HPDE6-E6E7 (cell line): Measurements from ENCODE around the gene ACVR2B.

Experiments
- DNase-seq: peaks from one replicate; pipeline ENCODE4 v3.0.0; 2011; ENCODE audit warnings: missing footprints; ENCODE audit errors: extremely low spot score

Gene ACVR2B

DNA sequence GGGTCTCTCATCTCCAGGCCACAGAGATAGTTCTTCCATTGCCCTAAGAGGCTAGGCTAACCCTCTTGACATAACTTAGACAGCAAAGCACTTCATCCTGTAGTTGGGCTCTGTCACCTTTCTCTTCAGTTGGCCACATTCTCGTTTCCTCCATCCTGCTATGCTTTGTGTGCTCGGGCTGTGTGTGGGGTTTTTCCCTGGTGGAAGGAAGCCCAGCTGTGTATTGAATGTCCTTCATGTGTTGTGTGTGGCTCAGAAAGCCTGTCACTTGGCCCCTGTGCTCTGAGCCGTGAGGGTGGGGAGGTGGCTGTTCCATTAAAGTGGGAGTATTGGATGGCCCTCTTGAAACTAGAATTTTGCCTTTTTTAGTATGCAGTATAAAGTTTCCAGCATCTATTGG lies 33.6 kb downstream of the ACVR2B start:
- DNase-seq, result no peak

DNA sequence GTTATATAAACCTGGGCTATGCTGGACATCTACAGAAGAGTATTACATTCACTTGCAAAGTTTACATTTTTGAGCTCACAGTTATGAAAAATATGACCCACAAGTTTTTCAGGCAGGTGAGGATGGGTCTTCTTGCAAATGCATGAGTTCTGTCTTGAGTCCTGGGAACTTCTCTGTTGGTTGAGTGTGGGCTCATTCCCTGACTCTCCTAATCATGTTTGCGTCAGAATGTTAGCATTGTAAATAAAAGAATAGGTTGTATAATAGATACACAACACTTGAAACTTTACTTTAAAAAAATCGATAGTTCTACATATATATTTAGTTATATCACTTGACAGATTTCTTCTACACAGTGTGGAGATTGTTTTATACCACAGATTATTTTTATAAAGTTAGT lies 35.3 kb downstream of the ACVR2B start:
- DNase-seq, result no peak

DNA sequence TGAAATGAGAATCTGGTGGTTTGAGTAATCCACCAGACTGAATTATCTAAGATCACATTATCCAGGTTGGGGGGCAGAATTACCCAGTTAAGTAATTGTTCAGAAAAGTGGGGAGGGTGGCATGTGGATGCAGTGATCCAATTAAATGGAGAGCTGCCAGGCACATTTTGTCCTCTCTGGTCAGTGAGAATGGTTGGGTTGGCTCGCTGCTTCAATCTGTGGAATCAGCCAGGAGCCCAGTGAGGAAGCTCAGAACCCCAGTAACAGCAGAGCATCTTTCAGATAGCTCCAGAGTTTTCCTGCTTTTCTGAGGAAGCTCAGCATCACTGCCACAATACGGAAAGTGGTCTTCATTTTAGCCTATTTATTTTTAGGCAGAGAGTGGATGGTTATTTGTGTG lies 36.1 kb downstream of the ACVR2B start:
- no peak for DNase-seq

DNA sequence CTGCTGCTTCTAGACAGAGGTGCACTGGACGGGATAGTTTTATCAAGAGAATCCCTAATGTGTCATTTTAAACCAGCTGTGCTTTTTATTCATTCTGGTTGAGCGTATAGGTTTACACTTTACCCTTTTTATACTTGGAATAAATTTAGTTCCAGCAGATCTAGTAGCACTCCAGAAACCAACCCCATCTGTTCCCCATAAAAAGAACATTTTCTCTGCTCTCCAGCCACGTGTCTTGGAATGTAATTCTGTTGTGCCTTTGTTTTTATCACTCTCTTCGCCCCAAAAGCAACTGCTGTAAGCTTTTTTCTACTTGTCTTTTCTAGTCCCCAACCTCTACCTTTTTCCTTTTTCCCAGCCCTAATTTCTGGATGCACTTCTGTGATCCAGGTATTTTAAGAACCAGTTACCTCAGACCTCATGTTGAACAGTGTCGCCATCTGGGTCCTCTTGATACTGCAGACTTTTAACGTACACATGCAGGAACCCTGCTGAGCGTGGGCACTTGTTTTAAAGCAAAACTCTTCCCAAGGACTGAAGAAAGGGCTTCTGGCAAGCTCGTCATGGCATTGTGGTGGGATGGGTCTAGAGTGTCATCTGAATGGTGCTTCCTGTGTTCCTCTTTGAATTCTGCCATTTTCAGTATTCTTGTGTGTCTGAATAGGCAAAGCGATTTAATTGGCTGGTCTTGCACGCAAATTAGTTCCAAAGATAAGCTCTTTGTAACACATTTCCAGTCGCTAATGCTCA lies 36.8 kb downstream of the ACVR2B start:
- DNase-seq, result no peak

DNA sequence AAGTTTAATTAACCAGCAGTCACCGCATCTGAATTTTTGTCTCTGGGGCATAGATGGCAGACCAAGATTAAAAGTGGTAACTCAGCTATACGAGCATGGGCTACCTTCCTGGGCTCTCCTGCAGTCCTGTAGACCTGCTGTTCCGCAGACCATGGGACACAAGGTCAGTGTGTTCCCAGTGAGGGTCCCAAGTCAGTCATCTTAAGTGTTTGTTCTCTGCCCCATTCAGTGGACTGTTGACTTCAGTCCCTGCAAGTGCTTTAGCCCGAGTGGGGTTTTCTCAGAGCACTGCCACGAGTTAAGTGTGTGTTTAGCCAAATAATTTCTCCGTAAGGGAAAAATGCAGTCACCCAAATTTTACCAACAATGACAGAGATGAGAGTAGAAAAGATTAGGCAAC lies 37.5 kb downstream of the ACVR2B start:
- no peak for DNase-seq

DNA sequence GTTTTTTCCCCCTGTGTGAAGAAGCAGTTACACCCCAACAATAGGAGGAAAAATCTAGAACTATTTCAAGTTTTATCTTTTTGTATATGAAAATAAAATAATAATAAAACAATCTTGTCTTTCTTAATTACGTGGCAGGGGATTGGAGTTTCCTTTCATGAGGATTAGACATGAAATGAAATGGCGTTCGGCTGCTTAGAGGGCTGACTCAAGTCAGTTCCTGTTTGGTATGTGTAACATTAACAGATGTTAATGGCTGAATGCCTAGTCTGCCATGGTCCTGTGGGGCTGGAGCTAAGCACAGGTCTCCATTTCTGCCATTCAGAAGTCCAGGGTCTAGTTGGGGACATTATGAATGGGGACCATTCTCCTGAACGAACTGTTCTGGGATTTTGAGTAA lies 39.3 kb downstream of the ACVR2B start:
- DNase-seq, result no peak

DNA sequence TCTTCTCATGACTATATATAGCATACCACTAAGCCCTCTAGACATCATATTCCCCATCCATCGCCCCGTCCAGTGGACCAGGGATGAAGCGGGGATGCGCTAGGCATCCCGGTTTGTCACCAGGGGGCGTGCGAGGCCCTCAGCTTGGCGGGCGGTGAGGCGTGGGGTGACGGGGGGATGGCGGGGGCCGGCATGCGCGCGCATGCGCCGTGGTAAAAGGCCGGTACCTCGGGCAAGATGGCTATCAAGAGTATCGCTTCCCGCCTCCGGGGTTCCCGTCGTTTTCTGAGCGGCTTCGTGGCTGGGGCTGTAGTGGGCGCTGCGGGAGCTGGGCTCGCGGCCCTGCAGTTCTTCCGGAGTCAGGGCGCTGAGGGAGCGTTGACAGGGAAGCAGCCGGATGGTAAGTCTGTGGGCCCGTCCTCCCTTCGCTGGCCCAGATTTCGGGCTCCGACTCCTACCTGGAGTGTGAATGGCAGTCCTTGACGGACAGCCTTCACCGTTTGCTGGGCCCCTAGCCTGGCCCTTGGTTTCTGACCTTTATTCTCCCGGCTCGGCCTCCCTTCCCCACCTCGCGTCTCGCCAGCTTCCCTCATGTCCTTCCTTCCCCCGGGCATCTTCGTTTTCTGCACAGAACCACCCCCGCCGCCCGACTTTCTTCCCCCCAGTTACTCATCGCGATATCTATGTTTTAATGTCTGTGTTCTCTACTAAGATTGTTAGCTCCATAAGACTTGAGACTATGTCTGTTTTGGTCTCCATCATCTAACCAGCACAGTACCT lies 42.6 kb downstream of the ACVR2B start, which contains the start of gene EXOG:
TSS of gene EXOG (plus strand) at position 210 of the 780 bp plus-strand sequence. CDS start at position 238, 28 bp downstream.
- peak; percentile 79 for DNase-seq

DNA sequence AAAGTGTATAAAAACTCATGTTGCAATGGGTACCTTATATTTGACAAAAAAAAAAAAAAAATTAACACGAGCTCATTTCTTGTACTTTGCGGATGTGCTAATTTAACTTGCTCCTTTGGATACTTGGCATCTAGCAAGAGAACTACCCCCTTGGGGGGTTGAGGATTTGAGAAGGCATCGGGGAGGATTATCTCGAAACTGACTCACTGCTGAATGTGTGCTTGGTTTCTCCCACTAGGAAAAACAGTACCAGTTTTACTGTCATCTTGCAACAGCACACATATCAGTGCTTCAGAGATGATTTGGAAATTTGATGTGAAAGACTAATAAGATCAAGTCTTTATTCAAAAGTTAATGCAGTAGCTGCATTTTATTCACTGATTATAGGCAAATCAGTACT lies 43.3 kb downstream of the ACVR2B start:
- DNase-seq, result no peak

DNA sequence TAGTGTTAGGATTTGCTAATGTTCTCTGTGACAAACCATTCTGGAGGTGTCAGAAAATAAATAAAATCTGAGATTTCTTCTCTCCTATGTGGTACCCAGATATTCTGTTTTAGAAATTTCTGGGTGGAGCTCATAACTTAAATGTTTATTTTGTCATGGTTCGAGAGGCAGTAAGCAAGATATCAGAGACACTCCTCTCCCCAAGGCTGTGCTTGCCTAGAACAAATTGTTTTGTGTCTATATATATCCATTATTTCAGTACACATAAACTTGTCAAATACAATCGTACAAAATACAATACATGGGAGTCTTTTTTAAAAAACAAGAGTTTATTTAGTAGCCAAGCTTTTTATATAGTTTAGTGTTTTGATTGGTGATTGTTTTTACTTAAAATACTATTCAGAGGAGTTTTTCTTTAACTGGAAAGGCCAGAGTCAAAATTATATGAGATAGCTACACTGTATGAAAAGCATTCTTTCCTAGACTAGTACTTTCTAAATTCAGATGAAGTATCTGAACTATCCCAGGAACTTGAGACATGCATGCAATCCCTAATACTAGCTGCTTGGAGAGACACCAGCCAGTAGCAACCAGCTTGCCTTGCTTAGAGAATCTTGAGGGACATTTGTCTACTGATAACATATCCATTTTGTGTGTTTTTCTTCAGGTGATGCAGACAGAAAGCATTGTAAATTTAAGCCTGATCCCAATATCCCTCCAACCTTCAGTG lies 47.2 kb downstream of the ACVR2B start:
- DNase-seq, result no peak

DNA sequence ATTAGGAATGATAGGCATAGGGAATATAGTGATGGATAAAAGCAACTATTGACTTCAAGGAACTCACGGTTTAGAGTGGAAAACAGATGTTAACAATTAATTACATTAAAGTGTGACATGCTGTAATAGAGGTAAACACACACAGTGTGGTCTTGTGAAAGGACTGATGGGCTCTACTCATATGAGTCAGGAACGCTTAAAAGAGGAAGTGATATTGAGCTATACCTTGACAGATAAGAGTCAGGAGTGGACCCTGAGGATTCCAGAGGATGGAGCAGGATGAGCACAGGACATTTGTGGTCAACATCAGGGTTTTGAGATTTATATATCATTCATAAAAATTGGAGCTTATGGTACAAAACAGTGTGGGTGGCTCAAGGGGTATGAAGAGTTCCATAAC lies 53.4 kb downstream of the ACVR2B start:
- DNase-seq, result no peak

DNA sequence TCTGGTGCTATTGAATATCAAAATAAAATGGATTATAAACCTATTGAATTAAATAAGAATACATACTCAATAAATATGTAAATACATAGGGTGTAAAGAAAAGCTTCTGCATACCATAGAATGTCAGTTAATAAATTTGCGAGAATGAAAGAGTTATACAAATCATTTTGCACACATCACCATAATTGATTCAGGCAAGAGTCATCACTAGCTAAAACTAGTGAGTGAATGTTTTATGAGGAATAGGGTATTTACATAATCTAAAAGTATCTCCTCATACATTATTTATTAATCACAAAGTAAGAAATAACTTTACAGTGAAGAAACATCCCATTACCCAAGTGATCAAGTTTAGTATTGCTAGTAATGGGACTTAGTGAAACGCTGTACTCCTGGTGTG lies 56.0 kb downstream of the ACVR2B start:
- DNase-seq, result no peak

DNA sequence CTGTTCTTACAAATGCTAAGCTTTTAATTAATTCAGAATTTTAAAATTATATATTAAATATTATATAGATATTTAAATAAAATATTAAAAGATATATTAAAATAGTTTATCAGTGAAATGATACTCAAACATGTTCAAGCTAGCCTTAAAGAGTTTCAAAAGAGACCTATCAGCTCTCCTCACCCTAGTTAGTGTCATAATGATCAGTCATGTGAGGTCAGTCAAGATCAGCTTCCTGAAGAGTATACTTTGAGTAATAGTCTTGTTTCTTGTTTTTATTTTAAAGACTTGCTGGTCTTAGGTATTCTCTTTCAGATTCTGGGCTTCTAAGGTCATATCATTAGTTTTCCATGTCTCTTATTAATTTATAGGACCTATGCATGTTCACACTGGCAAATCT lies 56.9 kb downstream of the ACVR2B start:
- no peak for DNase-seq

DNA sequence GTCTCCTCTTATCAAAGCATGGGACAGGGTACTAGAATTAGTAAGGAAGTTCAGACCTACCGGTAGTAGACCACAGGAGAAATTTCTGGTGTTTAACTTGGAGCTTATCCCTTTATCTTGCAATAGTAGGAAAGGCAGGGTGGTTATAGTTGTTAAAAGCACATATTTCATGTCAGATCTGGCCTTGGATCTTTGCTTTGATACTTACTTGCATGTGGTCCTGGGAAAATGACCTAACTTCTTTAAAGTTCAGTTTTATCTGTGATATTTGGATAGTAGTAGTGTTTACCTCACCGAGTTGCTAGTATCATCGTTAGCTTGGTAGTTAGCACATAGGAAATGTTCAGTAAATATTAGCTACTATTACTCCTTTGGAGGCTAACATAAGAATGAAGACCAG lies 57.9 kb downstream of the ACVR2B start:
- no peak for DNase-seq

DNA sequence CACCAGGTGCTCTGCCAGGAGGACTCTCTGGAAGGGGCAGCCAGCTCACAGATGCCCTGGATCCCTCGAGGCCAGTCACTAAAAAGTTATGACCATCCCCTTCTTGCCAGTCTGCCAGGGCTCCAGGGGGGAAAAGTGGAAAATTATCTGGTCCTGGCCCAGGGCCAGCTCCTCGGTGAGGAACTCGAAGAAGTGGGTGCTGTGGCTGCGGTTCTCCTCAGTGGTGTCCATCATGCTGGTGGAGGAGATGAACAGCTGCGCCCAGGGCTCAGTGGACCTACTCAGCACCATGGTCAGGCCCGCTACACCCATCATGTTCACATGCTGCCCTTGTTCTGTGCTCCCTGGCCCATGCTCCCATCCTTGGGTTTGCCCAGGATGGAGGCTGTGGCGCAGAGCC lies 61.7 kb downstream of the ACVR2B start:
- DNase-seq, result no peak

DNA sequence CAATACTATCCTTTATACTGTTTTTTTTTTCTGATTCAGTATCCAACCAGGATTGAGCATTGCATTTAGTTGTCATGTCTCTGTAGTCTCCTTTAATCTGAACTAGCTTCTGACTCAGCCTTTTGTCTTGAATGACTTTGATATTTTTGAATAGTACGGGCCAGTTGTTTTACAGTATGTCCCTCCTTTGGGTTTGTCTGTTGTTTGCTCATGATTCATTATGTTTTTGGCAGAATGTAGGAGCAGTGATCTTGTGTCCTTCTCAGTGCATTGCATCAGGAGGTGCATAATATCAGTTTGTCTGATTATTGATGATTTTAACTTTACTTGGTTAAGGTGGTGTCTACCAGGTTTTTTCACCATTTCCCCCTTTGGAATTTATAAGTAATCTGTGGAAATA lies 63.0 kb downstream of the ACVR2B start:
- DNase-seq, result no peak

DNA sequence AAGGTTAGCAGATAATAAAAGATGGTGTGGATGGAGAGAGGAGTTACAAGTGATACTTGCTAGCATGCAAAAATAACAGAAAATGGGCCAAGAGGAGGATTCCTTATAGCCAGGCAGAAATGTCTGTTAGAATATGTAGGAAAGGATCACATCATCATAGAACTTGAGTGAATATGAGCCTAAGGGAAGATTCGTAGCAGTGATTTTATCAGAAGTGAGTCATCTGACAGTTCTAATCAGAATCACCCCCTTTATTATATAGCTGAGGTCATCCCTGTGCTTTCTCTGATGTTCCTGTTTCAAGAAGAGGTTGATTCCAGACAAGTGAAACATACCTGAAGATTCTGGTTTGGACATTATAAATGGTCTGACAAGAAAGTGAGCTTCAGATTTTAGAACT lies 65.3 kb downstream of the ACVR2B start:
- no peak for DNase-seq

DNA sequence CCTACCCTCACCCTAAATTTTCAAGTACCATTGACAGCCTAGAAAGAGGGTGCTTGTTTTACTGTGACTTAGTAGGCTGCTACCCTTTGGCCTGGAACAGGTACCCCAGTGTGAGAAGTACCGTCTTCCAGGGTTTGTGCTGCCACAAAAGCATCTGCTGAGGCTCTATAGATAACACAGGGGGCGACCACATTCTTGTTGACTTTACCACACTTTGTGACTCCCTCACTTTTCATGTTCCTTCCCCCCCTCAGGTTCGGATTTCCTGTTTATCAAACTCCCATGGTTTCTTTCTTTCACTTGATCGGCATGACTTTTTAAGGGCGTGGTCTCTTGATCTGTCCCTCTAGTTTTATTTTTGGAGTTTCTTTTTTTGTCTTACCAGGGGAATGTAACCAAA lies 66.0 kb downstream of the ACVR2B start:
- DNase-seq, result no peak

DNA sequence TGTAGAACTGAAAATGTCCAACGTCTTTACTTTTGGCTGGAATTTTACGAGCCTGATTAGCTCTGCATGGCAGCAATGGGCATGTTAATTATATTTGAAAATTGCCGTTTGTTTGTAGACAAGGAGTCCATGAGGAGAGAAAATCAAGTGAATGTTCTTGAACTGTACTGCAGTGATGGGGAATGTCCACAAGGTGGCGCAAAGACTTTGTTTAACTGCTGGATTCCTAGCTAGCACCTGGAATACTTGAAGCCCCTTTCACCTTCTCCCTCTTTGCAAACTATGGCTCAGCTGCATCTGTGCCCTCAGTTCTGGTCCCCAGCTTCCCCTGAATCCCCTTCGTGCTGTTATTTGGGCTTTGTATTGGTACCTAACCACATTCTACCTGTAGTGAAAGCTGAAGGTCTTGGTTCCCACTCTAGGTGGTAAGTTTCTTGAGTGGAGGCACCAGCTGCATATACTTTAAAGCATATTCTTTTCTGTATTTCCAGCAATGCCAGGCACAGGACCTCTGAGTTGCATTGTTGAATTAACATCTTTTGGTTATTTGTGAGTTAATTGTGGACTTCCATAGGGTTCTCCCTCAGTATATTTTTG lies 67.8 kb downstream of the ACVR2B start:
- DNase-seq, result peak; percentile 9

DNA sequence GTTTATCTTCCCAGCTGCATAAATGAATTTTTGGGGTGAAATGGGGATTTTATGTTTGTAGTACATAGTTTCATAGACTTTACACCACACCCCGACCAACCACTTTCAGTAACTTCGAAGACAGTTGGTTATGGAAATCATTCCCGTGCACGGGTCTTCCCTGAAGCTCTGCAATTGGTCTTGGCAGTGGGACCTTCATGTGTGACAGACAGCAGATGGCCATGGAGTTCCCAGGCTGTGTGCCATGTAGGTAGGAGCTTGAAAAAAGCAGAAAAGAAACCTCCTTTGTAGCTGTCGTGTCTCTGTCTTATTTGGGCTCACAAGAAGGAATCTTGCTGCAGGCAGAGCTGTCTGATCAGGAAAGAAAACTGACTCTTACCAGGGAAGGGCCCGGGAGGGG lies 68.3 kb downstream of the ACVR2B start:
- no peak for DNase-seq

DNA sequence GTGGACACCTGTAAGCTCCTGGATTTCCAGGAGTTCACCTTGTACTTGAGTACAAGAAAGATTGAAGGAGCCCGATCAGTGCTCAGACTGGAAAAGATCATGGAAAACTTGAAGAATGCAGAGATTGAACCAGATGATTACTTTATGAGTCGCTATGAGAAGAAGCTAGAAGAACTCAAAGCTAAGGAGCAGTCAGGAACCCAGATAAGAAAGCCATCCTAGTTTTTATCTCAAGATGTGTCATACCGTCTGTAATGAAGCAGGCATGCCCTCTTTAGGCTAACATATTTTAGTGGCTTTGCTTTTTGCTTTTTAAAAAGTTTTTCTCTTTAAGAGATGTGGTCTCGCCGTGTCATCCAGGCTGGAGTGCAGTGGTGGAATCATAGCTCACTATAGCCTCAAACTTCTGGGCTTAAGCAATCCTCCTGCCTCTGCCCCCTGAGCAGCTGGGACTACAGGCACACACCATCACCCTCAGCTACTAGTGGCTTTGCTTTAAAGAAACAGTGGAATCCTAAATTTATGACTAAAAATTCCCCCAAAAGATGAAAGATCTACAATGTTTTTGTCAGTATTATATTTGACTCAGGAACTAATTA lies 70.5 kb downstream of the ACVR2B start:
- DNase-seq, result no peak

DNA sequence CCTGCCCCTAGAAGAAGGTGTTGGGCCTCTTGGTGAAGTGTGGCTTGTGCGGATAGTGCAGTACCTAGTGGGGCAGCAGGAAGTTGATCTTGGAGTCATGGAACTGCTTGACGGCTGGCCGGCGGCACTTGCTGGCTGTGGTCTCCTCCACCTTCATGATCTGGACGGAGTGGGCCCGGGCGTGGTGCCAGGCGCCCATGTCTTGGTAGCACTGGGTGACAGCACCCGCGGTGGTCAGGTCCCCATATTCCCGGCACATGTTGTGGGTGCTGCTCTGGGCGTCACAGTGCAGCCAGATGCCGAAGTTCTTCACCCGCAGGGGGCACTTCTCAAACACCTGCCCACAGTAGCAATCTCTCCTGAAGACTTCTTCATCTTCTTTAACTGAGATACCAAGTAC lies 73.1 kb downstream of the ACVR2B start:
- no peak for DNase-seq

DNA sequence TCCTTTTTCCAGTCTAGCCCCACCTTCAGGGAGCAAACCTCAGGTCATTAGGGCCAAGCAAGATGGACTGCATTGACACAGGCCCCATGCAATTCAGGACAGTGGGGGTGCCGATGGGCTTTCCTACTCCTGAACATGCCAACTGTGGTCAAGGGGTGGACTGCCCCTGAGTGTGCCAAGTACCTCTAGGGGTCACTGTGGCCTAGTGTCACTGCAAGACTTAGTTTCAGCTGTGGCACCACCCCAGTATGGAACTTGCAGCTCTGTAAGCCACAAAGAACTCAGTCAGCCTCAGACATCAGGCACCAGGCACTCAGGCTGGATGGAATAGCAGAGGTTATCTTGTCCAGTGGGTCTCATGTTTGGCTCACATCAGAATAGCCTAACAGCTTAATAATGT lies 74.8 kb downstream of the ACVR2B start:
- no peak for DNase-seq
